ENCODE measurements around the gene SEC63.

DNA sequence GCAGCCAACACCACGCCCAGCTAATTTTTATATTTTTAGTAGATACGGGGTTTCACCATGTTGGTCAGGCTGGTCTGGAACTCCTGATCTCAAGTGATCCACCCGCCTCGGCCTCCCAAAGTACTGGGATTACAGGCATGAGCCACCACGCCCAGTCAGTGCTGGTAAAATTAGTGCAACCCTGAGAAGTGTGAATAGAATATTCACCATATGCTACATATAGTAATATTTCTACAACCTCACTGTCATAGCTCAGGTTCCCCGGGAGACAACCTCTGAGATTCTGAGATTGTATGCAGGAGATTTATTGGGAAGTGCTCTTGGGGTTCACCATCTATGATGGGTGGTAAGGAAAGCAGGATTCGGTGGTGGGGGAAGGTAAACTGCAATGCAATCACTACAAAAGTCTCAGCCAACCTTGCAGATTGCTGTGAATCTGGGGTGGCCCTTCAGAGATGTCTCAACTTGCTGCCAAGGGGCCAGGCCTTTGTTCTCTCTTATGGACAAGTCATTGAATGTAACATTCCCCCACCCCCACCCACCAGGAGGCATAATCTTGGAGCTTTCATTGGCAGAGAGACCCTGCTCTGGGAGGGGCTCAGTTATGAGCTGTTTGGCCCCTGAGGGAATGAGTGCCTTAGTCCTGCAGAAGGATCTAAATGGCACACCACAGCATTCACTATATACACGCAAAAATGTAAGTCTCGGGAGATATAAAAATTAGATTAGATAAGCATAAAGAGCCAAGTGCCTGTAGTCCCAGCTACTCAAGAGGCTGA lies 34.0 kb upstream of the SEC63 start:
- no peak for TF ChIP-seq EZH2 (IDR thresholded peaks at IDR 0.05; ENCODE audit: insufficient read depth, poor library complexity, severe bottlenecking)
- no peak for TF ChIP-seq EZH2phosphoT487 (IDR thresholded peaks at IDR 0.05; ENCODE audit: insufficient read depth, low read depth)
